ENCODE measurements around the gene MEGF9.

The MEGF9 gene

DNA sequence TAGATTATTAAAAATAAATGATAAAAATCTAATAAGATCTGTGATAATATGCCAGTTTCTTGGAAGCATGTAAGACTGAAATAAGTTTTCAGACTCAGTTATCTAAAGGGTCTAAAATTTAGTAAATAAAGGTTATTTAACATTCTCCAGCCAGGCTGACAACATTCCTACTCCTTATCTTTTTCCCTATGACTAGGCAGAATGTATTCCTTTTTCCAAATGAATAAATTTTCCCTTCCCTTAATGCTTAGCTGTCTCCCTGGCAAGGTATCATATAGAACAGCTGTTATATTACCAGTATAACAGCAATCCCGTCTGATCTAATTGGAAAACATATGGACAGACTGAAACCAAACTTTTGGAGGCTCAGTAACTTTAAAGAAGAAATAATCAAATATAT, 13.0 kb downstream of the MEGF9 start:
- Histone ChIP-seq H3K27ac (ENCODE audit: low read depth, low read length) (no peak overlapping the region), H3K79me2 (ENCODE audit: insufficient read depth, low read length) (no peaks in the 10 kb centered on the region), H3K36me3 (ENCODE audit: low read length) (0 out of 2 replicates have a peak, but pooled peaks cover 3% of the 10 kb centered on the region), H3K9ac (ENCODE audit: low read length) (no peak overlapping the region), H3K4me2 (ENCODE audit: low read depth, low read length, poor library complexity, severe bottlenecking) (no peak overlapping the region), H2AFZ (ENCODE audit: low read depth, low read length, severe bottlenecking) (no peak overlapping the region), H3K9me2 (replicated peaks; ENCODE audit: insufficient read depth, low read length) (no peaks in the 10 kb centered on the region), H3F3A (ENCODE audit: insufficient read depth) (0 out of 2 replicates have a peak, but pooled peaks cover 4% of the 10 kb centered on the region), H3K9me3 (ENCODE audit: insufficient read depth, low read length) (no peaks in the 10 kb centered on the region), H3K27me3 (ENCODE audit: low read length) (no peaks in the 10 kb centered on the region), H3K4me3 (ENCODE audit: insufficient read depth, low read length, poor library complexity, severe bottlenecking) (no peak overlapping the region), H4K20me1 (ENCODE audit: low read depth, low read length) (0 out of 2 replicates have a peak, but pooled peaks cover 3% of the 10 kb centered on the region)
- no peak for TF ChIP-seq EZH2phosphoT487 (conservative IDR thresholded peaks at IDR 0.05; ENCODE audit: low read length)
- TF ChIP-seq, protein P1, sequence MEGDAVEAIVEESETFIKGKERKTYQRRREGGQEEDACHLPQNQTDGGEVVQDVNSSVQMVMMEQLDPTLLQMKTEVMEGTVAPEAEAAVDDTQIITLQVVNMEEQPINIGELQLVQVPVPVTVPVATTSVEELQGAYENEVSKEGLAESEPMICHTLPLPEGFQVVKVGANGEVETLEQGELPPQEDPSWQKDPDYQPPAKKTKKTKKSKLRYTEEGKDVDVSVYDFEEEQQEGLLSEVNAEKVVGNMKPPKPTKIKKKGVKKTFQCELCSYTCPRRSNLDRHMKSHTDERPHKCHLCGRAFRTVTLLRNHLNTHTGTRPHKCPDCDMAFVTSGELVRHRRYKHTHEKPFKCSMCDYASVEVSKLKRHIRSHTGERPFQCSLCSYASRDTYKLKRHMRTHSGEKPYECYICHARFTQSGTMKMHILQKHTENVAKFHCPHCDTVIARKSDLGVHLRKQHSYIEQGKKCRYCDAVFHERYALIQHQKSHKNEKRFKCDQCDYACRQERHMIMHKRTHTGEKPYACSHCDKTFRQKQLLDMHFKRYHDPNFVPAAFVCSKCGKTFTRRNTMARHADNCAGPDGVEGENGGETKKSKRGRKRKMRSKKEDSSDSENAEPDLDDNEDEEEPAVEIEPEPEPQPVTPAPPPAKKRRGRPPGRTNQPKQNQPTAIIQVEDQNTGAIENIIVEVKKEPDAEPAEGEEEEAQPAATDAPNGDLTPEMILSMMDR (IDR thresholded peaks at IDR 0.05; ENCODE audit: insufficient read depth, low read length, poor library complexity, severe bottlenecking): no peak

DNA sequence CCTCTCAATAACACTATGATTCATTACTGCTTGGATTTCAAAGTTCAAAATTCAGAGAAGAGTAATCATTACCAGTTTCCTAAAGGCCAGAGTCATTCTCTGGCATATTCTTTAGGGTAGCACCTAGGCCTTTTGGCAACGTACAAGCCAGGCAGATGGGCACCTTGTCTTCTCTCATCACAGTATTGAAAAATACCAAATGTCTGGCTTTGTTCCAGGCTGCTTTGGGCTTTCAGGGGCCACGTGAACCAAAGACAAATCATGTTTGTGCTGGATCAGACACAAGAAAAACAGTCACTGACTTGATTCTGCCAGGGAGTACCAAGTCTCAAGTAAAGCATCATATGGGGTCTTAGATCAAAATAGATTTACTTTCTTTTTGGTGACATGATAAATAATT, 15.5 kb downstream of the MEGF9 start:
- Histone ChIP-seq H3K27ac (ENCODE audit: low read depth, low read length) (no peak overlapping the region), H3K79me2 (ENCODE audit: insufficient read depth, low read length) (no peaks in the 10 kb centered on the region), H3K4me3 (ENCODE audit: insufficient read depth, low read length, poor library complexity, severe bottlenecking) (no peak overlapping the region), H2AFZ (ENCODE audit: low read depth, low read length, severe bottlenecking) (no peak overlapping the region), H3K36me3 (ENCODE audit: low read length) (0 out of 2 replicates have a peak, but pooled peaks cover 3% of the 10 kb centered on the region), H3K9me2 (replicated peaks; ENCODE audit: insufficient read depth, low read length) (no peaks in the 10 kb centered on the region), H3F3A (ENCODE audit: insufficient read depth) (no peaks in the 10 kb centered on the region), H4K20me1 (ENCODE audit: low read depth, low read length) (0 out of 2 replicates have a peak, but pooled peaks cover 3% of the 10 kb centered on the region), H3K27me3 (ENCODE audit: low read length) (no peaks in the 10 kb centered on the region), H3K9me3 (ENCODE audit: insufficient read depth, low read length) (no peaks in the 10 kb centered on the region), H3K4me2 (ENCODE audit: low read depth, low read length, poor library complexity, severe bottlenecking) (no peak overlapping the region), H3K9ac (ENCODE audit: low read length) (no peak overlapping the region)
- TF ChIP-seq EZH2phosphoT487 (conservative IDR thresholded peaks at IDR 0.05; ENCODE audit: low read length): no peak
- TF ChIP-seq, protein P1 (IDR thresholded peaks at IDR 0.05; ENCODE audit: insufficient read depth, low read length, poor library complexity, severe bottlenecking): no peak

DNA sequence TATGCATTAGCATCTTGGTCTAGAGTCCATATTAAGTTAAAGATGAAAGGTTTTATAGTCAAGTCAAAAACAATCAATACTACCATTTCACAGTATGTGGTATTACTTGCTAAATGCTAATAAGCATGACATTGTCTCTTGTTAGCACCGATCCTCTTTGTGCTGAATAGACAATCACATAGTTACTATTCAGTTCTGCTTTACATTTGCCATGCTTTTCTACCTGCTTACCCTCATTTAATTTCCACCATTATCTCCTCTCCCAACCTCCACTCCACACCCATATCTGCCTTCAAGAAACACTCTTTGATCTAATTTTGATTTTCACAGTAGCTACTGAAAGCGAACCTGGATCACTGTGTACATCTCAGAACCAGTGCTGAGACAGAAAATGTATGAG, 16.8 kb downstream of the MEGF9 start:
- Histone ChIP-seq H3K9me3 (ENCODE audit: insufficient read depth, low read length) (no peaks in the 10 kb centered on the region), H3K9me2 (replicated peaks; ENCODE audit: insufficient read depth, low read length) (no peaks in the 10 kb centered on the region), H3K79me2 (ENCODE audit: insufficient read depth, low read length) (no peaks in the 10 kb centered on the region), H3K27me3 (ENCODE audit: low read length) (no peaks in the 10 kb centered on the region), H3K4me2 (ENCODE audit: low read depth, low read length, poor library complexity, severe bottlenecking) (no peak overlapping the region), H2AFZ (ENCODE audit: low read depth, low read length, severe bottlenecking) (no peak overlapping the region), H3K36me3 (ENCODE audit: low read length) (0 out of 2 replicates have a peak, but pooled peaks cover 3% of the 10 kb centered on the region), H3K27ac (ENCODE audit: low read depth, low read length) (no peak overlapping the region), H3F3A (ENCODE audit: insufficient read depth) (no peaks in the 10 kb centered on the region), H3K4me3 (ENCODE audit: insufficient read depth, low read length, poor library complexity, severe bottlenecking) (no peak overlapping the region), H3K9ac (ENCODE audit: low read length) (no peak overlapping the region), H4K20me1 (ENCODE audit: low read depth, low read length) (0 out of 2 replicates have a peak, but pooled peaks cover 3% of the 10 kb centered on the region)
- TF ChIP-seq EZH2phosphoT487 (conservative IDR thresholded peaks at IDR 0.05; ENCODE audit: low read length): no peak
- TF ChIP-seq, protein P1 (IDR thresholded peaks at IDR 0.05; ENCODE audit: insufficient read depth, low read length, poor library complexity, severe bottlenecking): no peak

Data from SU-DHL-6 (cell line).